Lower leg skin (tissue), 3 donors: ENCODE results near the gene CACHD1.

Experiments
- CTCF ChIP-seq, 3 donors: fragments of 450-650 bp; IDR thresholded peaks; one replicate each; pipeline ENCODE4 v1.5.1; 2016; ENCODE audit warnings: antibody characterized with exemption in 3 of 3, mild to moderate bottlenecking in 3 of 3, moderate library complexity in 2 of 3
- POLR2A ChIP-seq, 2 donors: fragments of 450-650 bp; IDR thresholded peaks; one replicate each; pipeline ENCODE4 v1.6.1; 2016 to 2017; ENCODE audit warnings: antibody characterized with exemption in 2 of 2, mild to moderate bottlenecking in 1 of 2, moderate library complexity in 1 of 2

- TF ChIP-seq POLR2A (IDR thresholded peaks at IDR 0.05) (no peak), CTCF (IDR thresholded peaks at IDR 0.05) (no peak)
These were observed 138.2 kb downstream of the CACHD1 start for GRCh38 chr1:64608005-64608650.
